Activated CD8-positive, alpha-beta memory T cell treated with anti-CD3 and anti-CD28 coated beads for 24 hours (primary cell): Measurements from ENCODE around the gene STK4.

Source experiments
- DNase-seq: peaks from one replicate; pipeline ENCODE4 v3.0.0-alpha.2; 2020

The STK4 gene

GRCh38 chr20:44955270-44955669 is 11.0 kb upstream of the STK4 start:
- DNase-seq = no peak

- DNase-seq = no peak
Measured at GRCh38 chr20:44956410-44956809, 9.9 kb upstream of the STK4 start.

- no peak for DNase-seq
Measured at GRCh38 chr20:44958276-44958675, 8.0 kb upstream of the STK4 start.

GRCh38 chr20:44959082-44959637 is 7.2 kb upstream of the STK4 start:
- DNase-seq = no peak

GRCh38 chr20:44959638-44960102 is 6.6 kb upstream of the STK4 start:
- DNase-seq = peak; percentile 80

- peak; percentile 98 for DNase-seq
Measured at GRCh38 chr20:44960103-44960852, 6.0 kb upstream of the STK4 start, which contains the start of gene TOMM34. TSS of gene TOMM34 (minus strand) at chr20:44960397. CDS start at chr20:44960333, 64 bp downstream.

GRCh38 chr20:44961011-44961869 is 5.1 kb upstream of the STK4 start:
- DNase-seq = no peak

GRCh38 chr20:44961870-44962267 is 4.4 kb upstream of the STK4 start:
- no peak for DNase-seq

GRCh38 chr20:44962483-44962882 is 3.8 kb upstream of the STK4 start:
- no peak for DNase-seq

GRCh38 chr20:44963325-44964215 is 2.7 kb upstream of the STK4 start:
- DNase-seq = no peak

- DNase-seq = no peak
Measured at GRCh38 chr20:44965651-44966029, 672 bp upstream of the STK4 start.

- DNase-seq = peak; percentile 70
Measured at GRCh38 chr20:44967207-44967807, 995 bp downstream of the STK4 start.

GRCh38 chr20:44969300-44969894 is 3.1 kb downstream of the STK4 start:
- DNase-seq = peak; percentile 72

GRCh38 chr20:44970243-44970757 is 4.0 kb downstream of the STK4 start:
- DNase-seq = no peak

- DNase-seq = no peak
Measured at GRCh38 chr20:44973053-44973452, 6.7 kb downstream of the STK4 start.

- no peak for DNase-seq
Measured at GRCh38 chr20:44976698-44977097, 10.4 kb downstream of the STK4 start.

GRCh38 chr20:44979090-44979621 is 12.8 kb downstream of the STK4 start:
- DNase-seq = peak; percentile 67

- no peak for DNase-seq
Measured at GRCh38 chr20:44981736-44982406, 15.6 kb downstream of the STK4 start.

- DNase-seq = no peak
Measured at GRCh38 chr20:44983093-44983674, 16.9 kb downstream of the STK4 start.

- DNase-seq = no peak
Measured at GRCh38 chr20:44988631-44989171, 22.4 kb downstream of the STK4 start.
